ENCODE measurements around the gene FNDC3B.

DNA sequence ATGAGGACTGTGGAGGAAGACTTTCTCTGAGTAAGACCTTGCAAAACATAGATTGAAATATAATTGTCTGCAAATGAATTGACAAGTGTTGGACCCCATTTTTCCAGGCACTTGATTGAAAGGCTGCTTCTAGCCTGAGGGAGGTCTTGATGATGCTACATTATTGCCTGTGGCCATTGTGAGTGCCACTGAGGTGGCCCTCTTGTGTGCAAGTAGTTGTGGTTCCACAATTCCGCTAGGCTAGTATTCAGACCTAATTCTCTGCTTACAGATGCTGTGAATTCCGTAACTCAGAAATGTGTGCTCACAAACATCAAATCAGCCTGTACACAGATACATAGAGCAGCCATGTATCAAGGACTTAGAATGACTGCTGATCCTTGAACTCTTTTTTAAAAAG is 34.7 kb downstream of the FNDC3B start:
- TF ChIP-seq POLR2AphosphoS5 (IDR thresholded peaks at IDR 0.05; ENCODE audit: low read depth, low read length) (no peak), POLR2A (IDR thresholded peaks at IDR 0.05; ENCODE audit: low read depth, low read length) (no peak), TAF1 (IDR thresholded peaks at IDR 0.05; ENCODE audit: borderline replicate concordance, low read depth, low read length) (no peak)

All from GM12892 (cell line).